Left lung (tissue), 10 donors: ENCODE results near the gene PTPN6. TPM values are rescaled to one million over a fixed set of nuclear protein-coding genes. Genes with fewer than 3 reads are reported as not detected.

Experiments used
- ATAC-seq: fragments of 200-7000 bp; cut with Tn5 transposase; one replicate; pipeline ENCODE4 v1.9.1; 2020; ENCODE audit warnings: moderate library complexity
- DNase-seq, 4 donors: peaks; one replicate each; pipeline ENCODE4 v3.0.0-alpha.2; 2013 to 2020
- H3K27ac ChIP-seq, 2 donors: fragments of 200-600 bp; sonication (generic) in 1 of 2; one replicate each; pipeline versions ENCODE4 v1.5.0 to v1.8.0; 2020 to 2021
- H3K27me3 ChIP-seq, 2 donors: fragments of 200-600 bp; sonication (generic) in 1 of 2; one replicate each; pipeline versions ENCODE4 v1.5.0 to v1.8.0; 2020 to 2021
- H3K36me3 ChIP-seq, 2 donors: fragments of 200-600 bp; sonication (generic) in 1 of 2; one replicate each; pipeline versions ENCODE4 v1.5.0 to v1.8.0; 2020 to 2021
- H3K4me1 ChIP-seq, 2 donors: fragments of 200-600 bp; one replicate each; pipeline ENCODE4 v1.8.0; 2021
- H3K4me3 ChIP-seq, 2 donors: fragments of 200-600 bp; sonication (generic) in 1 of 2; one replicate each; pipeline versions ENCODE4 v1.5.0 to v1.8.0; 2020 to 2021; ENCODE audit warnings: mild to moderate bottlenecking in 1 of 2
- H3K9me3 ChIP-seq, 2 donors: fragments of 200-600 bp; sonication (generic) in 1 of 2; one replicate each; pipeline versions ENCODE4 v1.5.0 to v1.8.0; 2020 to 2021
- CTCF ChIP-seq, 2 donors: fragments of 200-600 bp; sonication (generic) in 1 of 2; IDR thresholded peaks; one replicate each; pipeline versions ENCODE4 v1.5.0 to v1.8.0; 2021; ENCODE audit warnings: antibody characterized with exemption in 2 of 2
- intact Hi-C, 2 donors: fragments of 100-400 bp; cut with DNase I; formaldehyde crosslinking; loops; one replicate each; pipeline versions ENCODE4 v1.11.2 to v1.14.2; 2022
- polyA plus RNA-seq, 6 donors: library from polyadenylated mRNA; unstranded; fragments of 120-200 nt; gene quantifications; one replicate each; pipeline ENCODE4 v1.2.1, GENCODE V29; 2013; ENCODE audit not compliant: insufficient read length in 6 of 6
- total RNA-seq, 2 donors: library from RNA; stranded (reverse); fragmentation: NEBNext Ultra II Directional; extraction: Animal tissue kit (Norgen Biotek cat#: 25700); gene quantifications; one replicate each; pipeline ENCODE4 v1.2.1, GENCODE V29; 2021
- donor health status: DM: no; HTN: yes; CAD: no.
- donor health status: DM: no; HTN: no; CAD: no.

PTPN6 gene
- total and polyA plus RNA-seq, 8 donors = 17.4 to 145 (median 19.6) TPM

- intact Hi-C loops = no loop called here
- peaks cover 42 to 86% of the 10 kb centered on the region in 2 donors for H3K4me1 ChIP-seq
- peak; percentile 76 to 96 for TF ChIP-seq CTCF (IDR thresholded peaks at IDR 0.05)
- no peaks in the 10 kb centered on the region for H3K9me3 ChIP-seq
- peak; percentile 77 to 95 (median 92) for DNase-seq
- peaks cover 3 to 53% of the 10 kb centered on the region in 2 donors for H3K36me3 ChIP-seq
- peak; percentile 47 for ATAC-seq
- peak overlapping the region in 1 of 2 donors; percentile 47 for H3K4me3 ChIP-seq
- no peaks in the 10 kb centered on the region for H3K27me3 ChIP-seq
- peak overlapping the region; percentile 83 to 93 for H3K27ac ChIP-seq
Measured at GRCh38 chr12:6965026-6965661, 14.0 kb downstream of the PTPN6 start.

GRCh38 chr12:6965714-6966113 is 14.6 kb downstream of the PTPN6 start:
- ATAC-seq (no peak), DNase-seq (no peak)
- intact Hi-C loops = no loop called here
- Histone ChIP-seq H3K27ac (peak overlapping the region in 1 of 2 donors; percentile 93), H3K27me3 (no peaks in the 10 kb centered on the region), H3K36me3 (peaks cover 3 to 47% of the 10 kb centered on the region in 2 donors), H3K9me3 (no peaks in the 10 kb centered on the region), H3K4me1 (peaks cover 38 to 81% of the 10 kb centered on the region in 2 donors), H3K4me3 (no peak overlapping the region)
- no peak for TF ChIP-seq CTCF (IDR thresholded peaks at IDR 0.05)

- no peak for TF ChIP-seq CTCF (IDR thresholded peaks at IDR 0.05)
- peaks cover 33 to 76% of the 10 kb centered on the region in 2 donors for H3K4me1 ChIP-seq
- H3K27me3 ChIP-seq = no peaks in the 10 kb centered on the region
- ATAC-seq (no peak), DNase-seq (no peak)
- no peaks in the 10 kb centered on the region for H3K9me3 ChIP-seq
- H3K4me3 ChIP-seq = no peak overlapping the region
- peaks cover 3 to 41% of the 10 kb centered on the region in 2 donors for H3K36me3 ChIP-seq
- H3K27ac ChIP-seq = no peak overlapping the region
- intact Hi-C loops = no loop called here
Measured at GRCh38 chr12:6966351-6966750, 15.2 kb downstream of the PTPN6 start.

GRCh38 chr12:6967651-6968100 is 16.5 kb downstream of the PTPN6 start:
- H3K27ac ChIP-seq = no peak overlapping the region
- no peak for ATAC-seq

More at GRCh38 chr12:6967651-6968100, 16.5 kb downstream of the PTPN6 start:
- no peak for TF ChIP-seq CTCF (IDR thresholded peaks at IDR 0.05)
- intact Hi-C loops = no loop called here
- H3K27me3 ChIP-seq = no peaks in the 10 kb centered on the region
- no peaks in the 10 kb centered on the region for H3K9me3 ChIP-seq
- peaks cover 26 to 76% of the 10 kb centered on the region in 2 donors for H3K4me1 ChIP-seq
- no peak overlapping the region for H3K4me3 ChIP-seq
- no peak for DNase-seq
- H3K36me3 ChIP-seq = peaks cover 3 to 38% of the 10 kb centered on the region in 2 donors
